ENCODE measurements around the gene SIDT2. TPM values are rescaled to one million over a fixed set of nuclear protein-coding genes. Genes with fewer than 3 reads are reported as not detected.
"Not testable (repeated sequence)": the region's sequence is repeated elsewhere in the genome, so short reads cannot be mapped to it uniquely, and the experiment has no call there.

Gene SIDT2
- total RNA-seq = 10 to 100 TPM; 38.4 to 49.4 (median 40.7) TPM

GRCh38 chr11:117178210-117179034 lies at the start of gene SIDT2:
TSS of gene SIDT2 (plus strand) at chr11:117178743. CDS start at chr11:117179264, 521 bp downstream.
- intact Hi-C loops (cut with DNase I; ENCODE audit: low total_unique reads) = no loop called here
- DNase-seq (ENCODE audit: low spot score in 2 of 2) = peak; percentile 92 to 99

GRCh38 chr11:117130396-117130795 lies 48.1 kb upstream of the SIDT2 start:
- DNase-seq (ENCODE audit: low spot score in 2 of 2) = peak in 1 of 2 donors; percentile 25
- 94 to 98% methylated on average over 7 of the region's 7 CpGs for WGBS, 2 donors
- H3K4me3 ChIP-seq (ENCODE audit: low read depth, poor library complexity, severe bottlenecking); intact Hi-C loops (cut with DNase I; ENCODE audit: low total_unique reads): not testable (repeated sequence)

More at GRCh38 chr11:117178210-117179034, at the start of gene SIDT2:
- H3K4me3 ChIP-seq (ENCODE audit: low read depth, poor library complexity, severe bottlenecking) = peak within 1 kb of the TSS; percentile 49
- 1% methylated on average over 46 to 49 of the region's 51 CpGs for WGBS, 2 donors
- TF ChIP-seq POLR2A (IDR thresholded peaks at IDR 0.05) (no peak), CTCF (IDR thresholded peaks at IDR 0.05) (no peak)

GRCh38 chr11:117130879-117131278 lies 47.7 kb upstream of the SIDT2 start:
- DNase-seq (ENCODE audit: low spot score in 2 of 2) = no peak
- no peak for TF ChIP-seq POLR2A (IDR thresholded peaks at IDR 0.05)
- TF ChIP-seq CTCF (IDR thresholded peaks at IDR 0.05) = no peak
- H3K4me3 ChIP-seq (ENCODE audit: low read depth, poor library complexity, severe bottlenecking) = no peak overlapping the region
- intact Hi-C loops (cut with DNase I; ENCODE audit: low total_unique reads) = no loop called here
- 87 to 93% methylated on average over 7 of the region's 7 CpGs for WGBS, 2 donors

- H3K4me3 ChIP-seq (ENCODE audit: low read depth, poor library complexity, severe bottlenecking) = no peak overlapping the region
- WGBS, 2 donors = 51 to 54% methylated on average over 2 to 3 of the region's 3 CpGs
- DNase-seq (ENCODE audit: low spot score in 2 of 2) = no peak
- intact Hi-C loops (cut with DNase I; ENCODE audit: low total_unique reads) = no loop called here
- no peak for TF ChIP-seq POLR2A (IDR thresholded peaks at IDR 0.05)
- TF ChIP-seq CTCF (IDR thresholded peaks at IDR 0.05) = no peak
Observed at GRCh38 chr11:117134431-117134830, 44.1 kb upstream of the SIDT2 start.

GRCh38 chr11:117134979-117135378 lies 43.6 kb upstream of the SIDT2 start:
- DNase-seq (ENCODE audit: low spot score in 2 of 2); intact Hi-C loops (cut with DNase I; ENCODE audit: low total_unique reads): not testable (repeated sequence)
- WGBS, 2 donors = 92% methylated on average over 1 of the region's 4 CpGs; no CpG with 5 or more reads in 1 of the 2 donors

GRCh38 chr11:117137223-117138086 lies 41.1 kb upstream of the SIDT2 start:
- DNase-seq (ENCODE audit: low spot score in 2 of 2); intact Hi-C loops (cut with DNase I; ENCODE audit: low total_unique reads); H3K4me3 ChIP-seq (ENCODE audit: low read depth, poor library complexity, severe bottlenecking): not testable (repeated sequence)
- WGBS, 2 donors = no CpG with 5 or more reads among the region's 15 CpGs

More at GRCh38 chr11:117134979-117135378, 43.6 kb upstream of the SIDT2 start:
- not testable (repeated sequence) for H3K4me3 ChIP-seq (ENCODE audit: low read depth, poor library complexity, severe bottlenecking)

GRCh38 chr11:117143390-117143789 lies 35.2 kb upstream of the SIDT2 start:
- peak in 1 of 2 donors; percentile 32 for DNase-seq (ENCODE audit: low spot score in 2 of 2)
- TF ChIP-seq POLR2A (IDR thresholded peaks at IDR 0.05) = no peak
- TF ChIP-seq CTCF (IDR thresholded peaks at IDR 0.05) = no peak
- intact Hi-C loops (cut with DNase I; ENCODE audit: low total_unique reads) = no loop called here
- WGBS, 2 donors = 4 to 6% methylated on average over 5 of the region's 5 CpGs
- peak overlapping the region; percentile 83 for H3K4me3 ChIP-seq (ENCODE audit: low read depth, poor library complexity, severe bottlenecking)
